Spleen (tissue), 7 donors: ENCODE measurements around the gene FBLIM1.
A peak's percentile ranks its signal among the peaks of the same experiment; 100 is the strongest.

Experiments
- CTCF ChIP-seq, 11 experiments: fragments of 200-600 bp in 7 of 11; fragments of 450-650 bp in 4 of 11; sonication (generic) in 4 of 11; IDR thresholded peaks in 8 of 11; conservative IDR thresholded peaks in 3 of 11; 1 replicate in 7 of 11; 2 replicates in 4 of 11; pipeline versions ENCODE4 v1.4.0 to v1.8.0; 2016 to 2021; ENCODE audit warnings: antibody characterized with exemption in 11 of 11, inconsistent platforms in 4 of 11, mild to moderate bottlenecking in 1 of 11
- POLR2A ChIP-seq, 3 donors: fragments of 450-650 bp; IDR thresholded peaks; one replicate each; pipeline ENCODE4 v1.5.1; 2017; ENCODE audit warnings: antibody characterized with exemption in 3 of 3, mild to moderate bottlenecking in 1 of 3
- POLR2AphosphoS5 ChIP-seq, 3 donors: sonication (generic); formaldehyde crosslinking; IDR thresholded peaks; one replicate each; pipeline ENCODE4 v1.5.1; 2017; ENCODE audit warnings: antibody characterized with exemption in 3 of 3
- donor health status: DM: no; HTN: no; CAD: no; lungs with moderate emphysema.
- donor health status: DM: no; HTN: no; CAD: no.
- donor health status: DM: no; HTN: no; CAD: no.

GRCh38 chr1:15730936-15731335 lies 27.7 kb upstream of the FBLIM1 start:
- TF ChIP-seq POLR2A (IDR thresholded peaks at IDR 0.05) (no peak), CTCF (IDR thresholded peaks at IDR 0.05 in 8 of 11, conservative IDR thresholded peaks at IDR 0.05 in 3 of 11) (no peak), POLR2AphosphoS5 (IDR thresholded peaks at IDR 0.05) (peak in 1 of 3 donors; percentile 38)
